ENCODE data around the gene CDC42EP3. TPM values are rescaled to one million over a fixed set of nuclear protein-coding genes. Genes with fewer than 3 reads are reported as not detected.

Gene CDC42EP3
- total and polyA plus RNA-seq, 2 donors (not counting 1 experiment from before 2014, with no cell fraction given), result 28.0 to 29.9 TPM

DNA sequence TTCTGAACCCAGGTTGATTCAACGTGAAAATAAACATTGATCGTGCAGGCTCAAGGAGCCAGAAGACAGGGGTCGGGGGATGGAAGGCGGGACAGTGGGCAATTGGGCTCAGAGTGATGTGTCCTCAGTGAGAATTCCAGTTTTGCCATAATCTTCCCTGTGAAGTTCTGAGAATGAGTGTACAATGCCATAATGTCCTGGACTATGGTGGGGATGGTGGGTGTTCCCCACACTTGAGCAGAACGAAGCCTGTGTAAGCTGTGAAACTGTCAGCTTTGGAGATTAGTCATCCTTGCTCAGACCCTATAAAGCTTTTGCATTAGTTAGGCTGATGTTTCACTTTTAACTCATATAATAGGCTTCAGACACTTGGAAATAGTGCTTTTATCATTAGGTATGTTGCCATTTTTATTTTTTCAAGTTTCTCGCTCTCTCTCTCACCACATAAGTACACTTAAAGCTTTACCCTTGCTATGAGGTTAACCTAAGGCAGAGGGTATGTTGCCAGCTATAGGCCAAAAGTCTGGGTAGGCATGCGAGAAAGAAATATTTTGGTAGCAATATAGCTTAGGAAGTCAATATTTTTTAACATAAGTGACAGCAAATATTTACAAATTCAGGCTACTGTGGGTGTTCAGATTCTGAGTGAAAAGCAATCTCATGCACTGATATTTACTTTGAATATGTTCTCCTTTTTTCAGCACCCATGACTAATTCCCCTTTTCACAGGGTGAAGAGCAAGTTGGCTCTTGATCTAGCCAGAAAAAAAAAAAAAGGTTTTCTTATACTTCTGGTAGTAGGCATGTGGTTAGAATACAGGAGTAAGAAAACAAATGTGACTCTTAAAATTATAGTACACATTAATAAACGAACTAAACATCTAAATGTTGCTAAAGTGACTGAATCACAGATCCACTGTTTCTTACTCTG, 47.2 kb downstream of the CDC42EP3 start:
- Histone ChIP-seq H3K27me3 (replicated peaks in 1 of 4; ENCODE audit: control extremely low read depth in 1 of 4, control insufficient read depth in 3 of 4, insufficient read depth in 4 of 4, low read length in 3 of 4) (no peaks in the 10 kb centered on the region), H3K4me1 (ENCODE audit: control insufficient read depth in 2 of 2, insufficient read depth in 2 of 2, low read length in 2 of 2) (peaks cover 52 to 54% of the 10 kb centered on the region in 2 donors), H4K20me1 (ENCODE audit: control insufficient read depth, insufficient read depth, low read length, poor library complexity, severe bottlenecking) (no peaks in the 10 kb centered on the region), H3K27ac (ENCODE audit: low read length in 2 of 2) (peak overlapping the region; percentile 58 to 61), H3K4me2 (replicated peaks; ENCODE audit: low read depth, low read length, poor library complexity, severe bottlenecking) (peak overlapping the region; percentile 43), H3K9me3 (ENCODE audit: control extremely low read depth in 1 of 3, control insufficient read depth in 2 of 3, insufficient read depth in 1 of 3, low read length in 2 of 3) (peaks cover 0 to 1% (median 0%) of the 10 kb centered on the region in 3 donors), H3K79me2 (ENCODE audit: control insufficient read depth, insufficient read depth, low read length) (no peaks in the 10 kb centered on the region), H2AFZ (ENCODE audit: insufficient read depth, low read depth, low read length, poor library complexity, severe bottlenecking) (no peak overlapping the region), H3K4me3 (ENCODE audit: control extremely low read depth in 1 of 5, extremely low read depth in 1 of 5, insufficient read depth in 1 of 5, low read depth in 2 of 5, low read length in 4 of 5) (no peak overlapping the region), H3K36me3 (replicated peaks in 1 of 2; ENCODE audit: control extremely low read depth in 1 of 2, control insufficient read depth in 1 of 2, extremely low read depth in 1 of 2, insufficient read depth in 2 of 2, low read length in 1 of 2) (no peaks in the 10 kb centered on the region), H3K9ac (ENCODE audit: low read length) (no peak overlapping the region)
- Mint-ChIP-seq H3K9me3 (ENCODE audit: insufficient read depth) (no peaks in the 10 kb centered on the region), H3K27me3 (no peaks in the 10 kb centered on the region), H3K27ac (peak overlapping the region; percentile 92), H3K4me1 (peaks cover 60% of the 10 kb centered on the region), H3K4me3 (peak overlapping the region; percentile 55)
- ChIA-PET POLR2A (interaction anchor here (0.7 to 1.8 kb wide), 2 partner anchors 48 to 116 kb away, joined by 4 to 5 read pairs; no protein-coding TSS in a partner anchor), CTCF (interaction anchor here (0.8 to 1.6 kb wide), 6 partner anchors 8 to 208 kb away, joined by 3 to 4 read pairs (median 3); no protein-coding TSS in a partner anchor)
- WGBS (ENCODE audit: insufficient coverage), result 69% methylated on average over 5 of the region's 8 CpGs
- peak; percentile 46 for ATAC-seq (ENCODE audit: low read depth)
- DNase-seq, result peak; percentile 57
- TF ChIP-seq, protein P1, sequence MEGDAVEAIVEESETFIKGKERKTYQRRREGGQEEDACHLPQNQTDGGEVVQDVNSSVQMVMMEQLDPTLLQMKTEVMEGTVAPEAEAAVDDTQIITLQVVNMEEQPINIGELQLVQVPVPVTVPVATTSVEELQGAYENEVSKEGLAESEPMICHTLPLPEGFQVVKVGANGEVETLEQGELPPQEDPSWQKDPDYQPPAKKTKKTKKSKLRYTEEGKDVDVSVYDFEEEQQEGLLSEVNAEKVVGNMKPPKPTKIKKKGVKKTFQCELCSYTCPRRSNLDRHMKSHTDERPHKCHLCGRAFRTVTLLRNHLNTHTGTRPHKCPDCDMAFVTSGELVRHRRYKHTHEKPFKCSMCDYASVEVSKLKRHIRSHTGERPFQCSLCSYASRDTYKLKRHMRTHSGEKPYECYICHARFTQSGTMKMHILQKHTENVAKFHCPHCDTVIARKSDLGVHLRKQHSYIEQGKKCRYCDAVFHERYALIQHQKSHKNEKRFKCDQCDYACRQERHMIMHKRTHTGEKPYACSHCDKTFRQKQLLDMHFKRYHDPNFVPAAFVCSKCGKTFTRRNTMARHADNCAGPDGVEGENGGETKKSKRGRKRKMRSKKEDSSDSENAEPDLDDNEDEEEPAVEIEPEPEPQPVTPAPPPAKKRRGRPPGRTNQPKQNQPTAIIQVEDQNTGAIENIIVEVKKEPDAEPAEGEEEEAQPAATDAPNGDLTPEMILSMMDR (IDR thresholded peaks at IDR 0.05), result no peak
- TF ChIP-seq EZH2 (IDR thresholded peaks at IDR 0.05; ENCODE audit: borderline replicate concordance, insufficient read depth, low read depth, low read length, poor library complexity, severe bottlenecking), result no peak
- intact Hi-C loops (cut with micrococcal nuclease), result loop anchor here (1.0 to 5.0 kb wide), 2 partner anchors 11 to 67 kb away; no protein-coding TSS in a partner anchor
